GM12873 (cell line): Measurements from ENCODE around the gene RAD9A.

Experiments used
- TF ChIP-seq, protein P1 (sequence below): IDR thresholded peaks from 2 replicates; pipeline ENCODE4 v1.5.1; 2012; ENCODE audit warnings: low read depth, mild to moderate bottlenecking, moderate library complexity, low read length, control low read depth; ENCODE audit not compliant: insufficient read depth; ENCODE audit errors: missing control alignments

RAD9A gene

DNA sequence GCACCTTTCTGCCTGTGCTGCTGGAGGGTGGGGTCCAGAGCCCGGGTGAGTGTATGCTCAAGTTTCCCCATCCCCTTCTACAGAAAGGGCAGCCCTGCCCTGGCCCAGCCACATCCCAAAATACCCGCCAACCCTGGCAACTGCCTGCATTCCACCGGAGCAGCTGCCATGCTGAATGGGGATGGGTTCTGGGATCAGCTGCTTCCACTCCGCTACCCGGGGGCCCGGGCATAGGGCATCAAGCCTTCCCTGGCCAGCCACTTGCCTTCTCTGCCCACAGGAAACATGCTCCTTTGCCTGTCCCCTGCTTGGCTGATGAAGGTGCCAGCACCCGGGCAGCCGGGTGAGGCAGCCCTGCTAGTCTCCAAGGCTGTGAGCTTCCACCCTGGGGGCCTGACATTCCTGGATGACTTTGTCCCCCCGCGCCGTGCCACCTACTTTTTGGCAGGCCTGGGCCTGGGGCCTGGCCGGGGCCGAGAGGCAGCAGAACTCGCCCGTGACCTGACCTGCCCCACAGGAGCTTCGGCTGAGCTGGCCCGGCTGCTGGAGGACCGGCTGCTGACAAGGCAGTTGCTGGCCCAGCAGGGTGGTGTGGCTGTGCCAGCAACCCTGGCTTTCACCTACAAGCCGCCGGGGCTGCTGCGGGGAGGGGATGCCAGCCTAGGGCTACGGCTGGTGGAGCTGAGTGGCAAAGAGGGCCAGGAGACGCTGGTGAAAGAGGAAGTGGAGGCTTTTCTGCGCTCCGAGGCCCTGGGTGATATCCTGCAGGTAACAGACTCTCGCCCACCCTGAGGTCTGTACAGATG is 26.9 kb downstream of the RAD9A start:
- TF ChIP-seq, protein P1, sequence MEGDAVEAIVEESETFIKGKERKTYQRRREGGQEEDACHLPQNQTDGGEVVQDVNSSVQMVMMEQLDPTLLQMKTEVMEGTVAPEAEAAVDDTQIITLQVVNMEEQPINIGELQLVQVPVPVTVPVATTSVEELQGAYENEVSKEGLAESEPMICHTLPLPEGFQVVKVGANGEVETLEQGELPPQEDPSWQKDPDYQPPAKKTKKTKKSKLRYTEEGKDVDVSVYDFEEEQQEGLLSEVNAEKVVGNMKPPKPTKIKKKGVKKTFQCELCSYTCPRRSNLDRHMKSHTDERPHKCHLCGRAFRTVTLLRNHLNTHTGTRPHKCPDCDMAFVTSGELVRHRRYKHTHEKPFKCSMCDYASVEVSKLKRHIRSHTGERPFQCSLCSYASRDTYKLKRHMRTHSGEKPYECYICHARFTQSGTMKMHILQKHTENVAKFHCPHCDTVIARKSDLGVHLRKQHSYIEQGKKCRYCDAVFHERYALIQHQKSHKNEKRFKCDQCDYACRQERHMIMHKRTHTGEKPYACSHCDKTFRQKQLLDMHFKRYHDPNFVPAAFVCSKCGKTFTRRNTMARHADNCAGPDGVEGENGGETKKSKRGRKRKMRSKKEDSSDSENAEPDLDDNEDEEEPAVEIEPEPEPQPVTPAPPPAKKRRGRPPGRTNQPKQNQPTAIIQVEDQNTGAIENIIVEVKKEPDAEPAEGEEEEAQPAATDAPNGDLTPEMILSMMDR, result no peak

DNA sequence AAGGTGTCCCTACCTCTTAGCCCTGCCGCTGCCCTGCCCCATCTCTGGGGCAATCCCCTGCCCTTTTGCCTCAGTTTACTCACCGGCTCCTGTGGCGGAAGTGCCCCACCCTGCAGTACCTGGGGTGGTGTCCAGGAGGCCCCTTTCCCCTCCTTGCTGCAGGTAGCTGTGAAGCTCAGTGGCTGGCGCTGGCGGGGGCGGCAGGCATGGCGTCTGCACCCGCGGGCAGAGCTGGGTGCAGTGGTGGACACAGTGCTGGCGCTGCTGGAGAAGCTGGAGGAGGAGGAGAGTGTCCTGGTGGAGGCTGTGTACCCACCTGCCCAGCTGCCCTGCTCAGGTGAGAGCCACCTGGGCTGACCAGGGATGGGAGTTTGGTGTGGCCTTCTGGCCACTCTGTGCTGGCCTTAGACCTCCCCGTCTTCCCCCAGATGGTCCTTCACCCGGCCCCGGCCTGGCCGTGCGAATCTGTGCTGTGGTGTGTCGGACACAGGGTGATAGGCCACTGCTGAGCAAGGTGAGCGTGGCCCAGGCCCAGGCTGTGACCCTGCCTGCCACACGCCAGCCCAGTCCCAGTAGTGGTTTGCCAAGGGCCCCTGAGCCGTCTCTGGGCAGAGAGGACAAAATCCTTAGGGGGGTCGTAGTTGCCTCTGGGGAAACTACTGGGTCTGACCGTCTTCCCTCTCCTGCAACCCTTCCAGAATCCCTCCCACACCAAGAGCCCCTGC is 27.7 kb downstream of the RAD9A start:
- TF ChIP-seq, protein P1, result no peak

- TF ChIP-seq, protein P1, result no peak
Observed at GRCh38 chr11:67420147-67420645, 28.4 kb downstream of the RAD9A start.

DNA sequence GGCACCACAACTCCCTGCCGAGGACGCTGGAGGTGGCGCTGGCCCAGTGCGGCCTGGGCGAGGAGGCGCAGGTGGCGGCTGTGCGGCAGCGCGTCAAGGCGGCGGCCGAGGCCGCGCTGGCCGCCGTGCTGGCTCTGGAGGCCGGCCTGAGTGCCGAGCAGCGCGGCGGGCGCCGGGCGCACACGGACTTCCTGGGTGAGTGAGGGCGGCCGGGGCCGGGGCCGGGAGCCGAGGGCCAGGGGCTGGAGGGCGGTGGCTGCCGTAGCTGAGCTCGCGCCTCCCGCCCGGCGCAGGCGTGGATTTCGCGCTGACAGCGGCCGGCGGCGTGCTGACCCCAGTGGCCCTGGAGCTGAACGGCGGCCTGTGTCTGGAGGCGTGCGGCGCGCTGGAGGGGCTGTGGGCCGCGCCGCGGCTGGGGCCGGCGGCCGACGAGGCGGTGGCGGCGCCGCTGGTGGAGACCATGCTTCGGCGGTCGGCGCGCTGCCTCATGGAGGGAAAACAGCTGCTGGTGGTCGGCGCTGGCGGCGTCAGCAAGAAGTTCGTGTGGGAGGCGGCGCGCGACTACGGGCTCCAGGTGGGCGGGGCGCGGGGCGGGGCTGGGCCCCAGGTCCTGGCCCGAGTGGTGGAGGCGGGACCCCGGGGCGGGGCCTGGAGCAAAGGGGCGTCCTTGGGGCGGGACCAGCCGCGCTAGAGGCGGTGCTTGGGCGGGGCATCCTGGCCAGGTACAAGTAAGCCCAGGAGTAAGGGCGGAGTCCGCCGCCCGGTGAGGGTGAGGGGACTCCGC is 29.1 kb downstream of the RAD9A start:
- TF ChIP-seq, protein P1, result no peak

- TF ChIP-seq, protein P1, result no peak
Observed at GRCh38 chr11:67421430-67422031, 29.7 kb downstream of the RAD9A start.

DNA sequence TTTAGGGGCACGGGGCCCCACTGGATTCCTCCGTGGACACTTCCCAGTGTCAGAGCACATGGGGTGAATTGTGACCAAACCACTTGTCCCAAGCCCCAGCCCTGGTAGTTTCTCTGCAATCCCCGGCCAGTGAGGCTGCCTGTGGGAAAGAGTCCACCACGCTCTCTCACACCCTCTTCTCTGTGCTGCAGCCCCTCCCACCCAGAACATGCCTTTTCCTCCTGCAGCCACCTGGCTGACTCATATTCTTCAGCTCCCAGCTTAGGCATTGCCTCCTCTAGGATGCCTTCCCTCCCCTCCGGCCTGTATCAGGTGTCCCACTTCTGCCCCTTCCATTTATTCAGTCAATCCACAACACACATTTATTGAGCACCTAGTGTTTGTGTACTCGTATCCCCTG is 31.1 kb downstream of the RAD9A start:
- TF ChIP-seq, protein P1, result no peak
